ENCODE results near the gene HDHD5. TPM values are rescaled to one million over a fixed set of nuclear protein-coding genes. Genes with fewer than 3 reads are reported as not detected.

The HDHD5 gene
- total RNA-seq, 4 donors from 2014 or later: 7.4 to 43.0 (median 28.9) TPM

- Histone ChIP-seq H3K9me3 (no peaks in the 10 kb centered on the region), H3K4me1 (no peaks in the 10 kb centered on the region), H3K36me3 (no peaks in the 10 kb centered on the region), H3K27ac (no peak overlapping the region), H3K4me3 (no peak overlapping the region), H3K27me3 (no peaks in the 10 kb centered on the region)
- intact Hi-C loops (cut with DNase I; ENCODE audit: low total_unique reads): no loop called here
- no peak for TF ChIP-seq CTCF (IDR thresholded peaks at IDR 0.05)
- no peak for TF ChIP-seq POLR2A (IDR thresholded peaks at IDR 0.05)
- no peak for DNase-seq
These were observed 50.6 kb downstream of the HDHD5 start for GRCh38 chr22:17108256-17109112.

- Histone ChIP-seq H3K27me3 (no peaks in the 10 kb centered on the region), H3K4me1 (no peaks in the 10 kb centered on the region), H3K4me3 (no peak overlapping the region), H3K9me3 (no peaks in the 10 kb centered on the region), H3K36me3 (no peaks in the 10 kb centered on the region), H3K27ac (no peak overlapping the region)
- no peak for DNase-seq
- TF ChIP-seq CTCF (IDR thresholded peaks at IDR 0.05) (no peak), POLR2A (IDR thresholded peaks at IDR 0.05) (no peak)
- intact Hi-C loops (cut with DNase I; ENCODE audit: low total_unique reads): no loop called here
These were observed 51.6 kb downstream of the HDHD5 start for GRCh38 chr22:17107547-17107810.

- Histone ChIP-seq H3K27me3 (no peaks in the 10 kb centered on the region), H3K36me3 (no peaks in the 10 kb centered on the region), H3K27ac (no peak overlapping the region), H3K9me3 (no peaks in the 10 kb centered on the region), H3K4me3 (no peak overlapping the region), H3K4me1 (no peaks in the 10 kb centered on the region)
- DNase-seq: no peak
- TF ChIP-seq POLR2A (IDR thresholded peaks at IDR 0.05) (no peak), CTCF (IDR thresholded peaks at IDR 0.05) (no peak)
- intact Hi-C loops (cut with DNase I; ENCODE audit: low total_unique reads): no loop called here
These were observed 52.1 kb downstream of the HDHD5 start for GRCh38 chr22:17106785-17107546.

- H3K4me1 ChIP-seq: no peaks in the 10 kb centered on the region
- H3K27me3 ChIP-seq: no peaks in the 10 kb centered on the region
- intact Hi-C loops (cut with DNase I; ENCODE audit: low total_unique reads): no loop called here
- no peak overlapping the region for H3K4me3 ChIP-seq
- TF ChIP-seq POLR2A (IDR thresholded peaks at IDR 0.05): no peak
- no peak for TF ChIP-seq CTCF (IDR thresholded peaks at IDR 0.05)
- no peaks in the 10 kb centered on the region for H3K9me3 ChIP-seq
- H3K27ac ChIP-seq: no peak overlapping the region
- DNase-seq: no peak
- H3K36me3 ChIP-seq: no peaks in the 10 kb centered on the region
These were observed 52.8 kb downstream of the HDHD5 start for GRCh38 chr22:17106161-17106784.

All from uterus (tissue), 4 donors.